Astrocyte of the hippocampus (primary cell): ENCODE results near the gene TLL2.
A peak's percentile ranks its signal among the peaks of the same experiment; 100 is the strongest.
"Not testable (repeated sequence)": the region's sequence is repeated elsewhere in the genome, so short reads cannot be mapped to it uniquely, and the experiment has no call there.

Source experiments
- DNase-seq: peaks from one replicate; pipeline ENCODE4 v3.0.0; 2011; ENCODE audit warnings: low read depth, low spot score

The TLL2 gene

GRCh38 chr10:96513698-96514561 lies at the start of gene TLL2:
TLL2 (minus strand) TSS chr10:96513926; CDS start chr10:96513685, 241 bp downstream.
- DNase-seq = peak; percentile 97

- no peak for DNase-seq
These were observed 47.5 kb upstream of the TLL2 start for GRCh38 chr10:96560966-96561887.

GRCh38 chr10:96560489-96560888 lies 46.8 kb upstream of the TLL2 start:
- DNase-seq = no peak

- DNase-seq = peak; percentile 39
These were observed 42.3 kb upstream of the TLL2 start for GRCh38 chr10:96556003-96556402.

- DNase-seq = no peak
These were observed 41.6 kb upstream of the TLL2 start for GRCh38 chr10:96555330-96555729.

- DNase-seq = peak; percentile 7
These were observed 34.9 kb upstream of the TLL2 start for GRCh38 chr10:96548589-96548988.

GRCh38 chr10:96545558-96545957 lies 31.8 kb upstream of the TLL2 start:
- DNase-seq = not testable (repeated sequence)

GRCh38 chr10:96541921-96542320 lies 28.2 kb upstream of the TLL2 start:
- DNase-seq = peak; percentile 20

GRCh38 chr10:96540240-96540639 lies 26.5 kb upstream of the TLL2 start:
- DNase-seq = no peak

- DNase-seq = no peak
These were observed 25.0 kb upstream of the TLL2 start for GRCh38 chr10:96538683-96539082.

GRCh38 chr10:96536129-96536528 lies 22.4 kb upstream of the TLL2 start:
- no peak for DNase-seq

- DNase-seq = no peak
These were observed 18.8 kb upstream of the TLL2 start for GRCh38 chr10:96532523-96532922.

GRCh38 chr10:96529634-96530279 lies 16.0 kb upstream of the TLL2 start:
- no peak for DNase-seq

GRCh38 chr10:96524741-96525140 lies 11.0 kb upstream of the TLL2 start:
- no peak for DNase-seq

GRCh38 chr10:96517284-96517683 lies 3.6 kb upstream of the TLL2 start:
- DNase-seq = no peak

GRCh38 chr10:96516337-96516736 lies 2.6 kb upstream of the TLL2 start:
- DNase-seq = no peak

- DNase-seq = no peak
These were observed 425 bp downstream of the TLL2 start for GRCh38 chr10:96513305-96513697.

GRCh38 chr10:96512524-96513304 lies 1.0 kb downstream of the TLL2 start:
- DNase-seq = peak; percentile 67

GRCh38 chr10:96511044-96511945 lies 2.4 kb downstream of the TLL2 start:
- peak; percentile 53 for DNase-seq

- DNase-seq = peak; percentile 95
These were observed 4.6 kb downstream of the TLL2 start for GRCh38 chr10:96509017-96509641.
